ENCODE results near the gene TRIM48.
"Not testable (repeated sequence)": the region's sequence is repeated elsewhere in the genome, so short reads cannot be mapped to it uniquely, and the experiment has no call there.

Gene TRIM48

DNA sequence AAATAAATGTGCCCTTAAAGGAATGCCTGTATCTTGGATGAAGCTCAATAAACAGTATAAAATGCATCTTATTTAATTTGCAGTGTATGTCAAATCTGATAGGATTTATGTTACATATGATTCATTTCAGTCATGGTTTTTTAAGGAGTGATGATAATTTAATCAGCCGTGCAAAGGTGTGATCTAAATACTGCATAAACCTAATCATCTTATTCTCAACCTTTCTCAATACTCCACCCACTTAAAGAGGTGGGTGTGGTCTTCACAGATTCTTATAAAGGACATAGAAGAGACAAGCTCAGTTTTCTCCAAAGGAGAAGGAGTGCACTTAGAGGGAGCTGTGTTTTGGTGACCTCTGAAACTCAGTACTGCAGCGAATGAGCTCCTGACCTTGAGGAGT, at the start of gene TRIM48:
TSS of gene TRIM48 (plus strand) at position 301 of the 400 bp plus-strand sequence. CDS start 113 bp downstream, outside the sequence.
- DNase-seq (ENCODE audit: low spot score) = not testable (repeated sequence)

- not testable (repeated sequence) for DNase-seq (ENCODE audit: low spot score)
These were observed 23.6 kb upstream of the TRIM48 start for GRCh38 chr11:55238316-55238715.

GRCh38 chr11:55263081-55263480, 1.1 kb downstream of the TRIM48 start:
- DNase-seq (ENCODE audit: low spot score) = no peak
